ENCODE measurements around the gene CFAP61. TPM values are rescaled to one million over a fixed set of nuclear protein-coding genes. Genes with fewer than 3 reads are reported as not detected.
"Not testable (repeated sequence)": the region's sequence is repeated elsewhere in the genome, so short reads cannot be mapped to it uniquely, and the experiment has no call there.

Gene CFAP61
- total RNA-seq, 1 donor from 2014 or later: not detected

DNA sequence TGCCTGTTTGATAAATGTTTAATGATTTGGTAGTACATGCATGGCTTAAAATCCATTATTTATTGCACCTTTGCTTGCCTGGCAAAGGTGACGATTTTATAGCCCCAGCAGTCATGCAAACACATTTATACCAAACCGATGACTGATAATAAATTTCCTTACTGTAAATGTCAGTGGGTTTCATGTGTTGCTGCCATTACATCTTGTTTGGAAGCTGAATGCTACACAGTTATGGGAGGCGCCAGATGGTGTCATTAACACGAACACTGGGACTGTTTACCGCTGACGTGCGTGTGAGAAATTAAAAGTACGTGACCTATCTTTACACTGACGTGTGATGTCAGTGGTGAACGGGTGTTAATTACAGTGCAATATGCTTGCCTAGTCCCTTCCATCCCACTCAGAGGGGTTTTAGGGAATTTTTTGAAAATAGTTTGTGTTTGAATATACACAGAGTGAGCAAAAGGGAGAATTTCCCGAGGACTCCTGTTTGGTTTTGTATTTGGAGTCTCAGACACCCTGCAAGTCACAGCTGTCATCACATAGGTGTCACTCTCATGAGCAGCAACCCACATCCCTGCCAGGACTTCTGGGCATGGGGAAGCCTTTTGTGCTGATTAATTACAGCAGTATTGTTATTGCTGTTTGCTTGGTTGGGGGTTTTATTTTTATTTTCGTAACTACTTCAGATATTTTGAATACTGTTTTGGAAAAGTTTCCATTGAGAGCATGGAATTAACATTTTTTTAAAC lies 163.8 kb downstream of the CFAP61 start:
- Histone ChIP-seq H3K4me2 (ENCODE audit: low read length) (no peak overlapping the region), H3K9me3 (ENCODE audit: insufficient read depth, low read depth, low read length) (no peaks in the 10 kb centered on the region), H3K9ac (ENCODE audit: low read length) (no peak overlapping the region), H3K27ac (ENCODE audit: low read depth, low read length) (no peak overlapping the region), H3K27me3 (ENCODE audit: insufficient read depth, low read length) (no peaks in the 10 kb centered on the region), H3K36me3 (ENCODE audit: insufficient read depth, low read length) (no peaks in the 10 kb centered on the region), H2AFZ (ENCODE audit: low read depth, low read length) (no peak overlapping the region), H3K4me1 (ENCODE audit: insufficient read depth, low read length) (no peaks in the 10 kb centered on the region), H4K20me1 (ENCODE audit: insufficient read depth, low read length) (no peaks in the 10 kb centered on the region), H3K4me3 (ENCODE audit: insufficient read depth, low read depth, low read length) (no peak overlapping the region), H3K79me2 (ENCODE audit: insufficient read depth, low read length) (no peaks in the 10 kb centered on the region)
- H3K4me3 Mint-ChIP-seq (ENCODE audit: unreplicated experiment): no peak overlapping the region
- DNase-seq (ENCODE audit: low read depth): no peak
- peaks cover 7% of the 10 kb centered on the region for H3K9me3 Mint-ChIP-seq (ENCODE audit: unreplicated experiment)
- no peak for FAIRE-seq
- H3K27ac Mint-ChIP-seq (ENCODE audit: unreplicated experiment): no peak overlapping the region
- no peaks in the 10 kb centered on the region for H3K4me1 Mint-ChIP-seq (ENCODE audit: low read depth, unreplicated experiment)
- no peak for TF ChIP-seq CTCF (IDR thresholded peaks at IDR 0.05; ENCODE audit: insufficient read depth, low read depth, low read length)
- TF ChIP-seq EZH2 (IDR thresholded peaks at IDR 0.05; ENCODE audit: insufficient read depth, low read length): no peak
- H3K27me3 Mint-ChIP-seq (ENCODE audit: low read depth, unreplicated experiment): no peaks in the 10 kb centered on the region
- H3K36me3 Mint-ChIP-seq (ENCODE audit: low read depth, unreplicated experiment): no peaks in the 10 kb centered on the region

- H3K4me1 Mint-ChIP-seq (ENCODE audit: low read depth, unreplicated experiment): no peaks in the 10 kb centered on the region
- no peak overlapping the region for H3K27ac Mint-ChIP-seq (ENCODE audit: unreplicated experiment)
- H3K9me3 Mint-ChIP-seq (ENCODE audit: unreplicated experiment): peaks cover 7% of the 10 kb centered on the region
- no peaks in the 10 kb centered on the region for H3K79me2 ChIP-seq (ENCODE audit: insufficient read depth, low read length)
- no peak for DNase-seq (ENCODE audit: low read depth)
- H3K4me1 ChIP-seq (ENCODE audit: insufficient read depth, low read length): no peaks in the 10 kb centered on the region
- H3K36me3 ChIP-seq (ENCODE audit: insufficient read depth, low read length): no peaks in the 10 kb centered on the region
- no peak overlapping the region for H3K27ac ChIP-seq (ENCODE audit: low read depth, low read length)
- H3K4me3 Mint-ChIP-seq (ENCODE audit: unreplicated experiment): no peak overlapping the region
- no peaks in the 10 kb centered on the region for H3K27me3 ChIP-seq (ENCODE audit: insufficient read depth, low read length)
- H3K9ac ChIP-seq (ENCODE audit: low read length): no peak overlapping the region
- no peaks in the 10 kb centered on the region for H3K36me3 Mint-ChIP-seq (ENCODE audit: low read depth, unreplicated experiment)
- no peak overlapping the region for H3K4me2 ChIP-seq (ENCODE audit: low read length)
- H2AFZ ChIP-seq (ENCODE audit: low read depth, low read length): no peak overlapping the region
- TF ChIP-seq CTCF (IDR thresholded peaks at IDR 0.05; ENCODE audit: insufficient read depth, low read depth, low read length): no peak
- no peak for TF ChIP-seq EZH2 (IDR thresholded peaks at IDR 0.05; ENCODE audit: insufficient read depth, low read length)
- no peaks in the 10 kb centered on the region for H3K9me3 ChIP-seq (ENCODE audit: insufficient read depth, low read depth, low read length)
- H3K27me3 Mint-ChIP-seq (ENCODE audit: low read depth, unreplicated experiment): no peaks in the 10 kb centered on the region
- FAIRE-seq: no peak
- no peaks in the 10 kb centered on the region for H4K20me1 ChIP-seq (ENCODE audit: insufficient read depth, low read length)
- no peak overlapping the region for H3K4me3 ChIP-seq (ENCODE audit: insufficient read depth, low read depth, low read length)
These were observed 164.6 kb downstream of the CFAP61 start for GRCh38 chr20:20216941-20217340.

GRCh38 chr20:20217621-20218020 lies 165.3 kb downstream of the CFAP61 start:
- H3K27me3 Mint-ChIP-seq (ENCODE audit: low read depth, unreplicated experiment): no peaks in the 10 kb centered on the region
- H3K4me1 ChIP-seq (ENCODE audit: insufficient read depth, low read length): no peaks in the 10 kb centered on the region
- H4K20me1 ChIP-seq (ENCODE audit: insufficient read depth, low read length): no peaks in the 10 kb centered on the region
- H3K4me3 Mint-ChIP-seq (ENCODE audit: unreplicated experiment): no peak overlapping the region
- FAIRE-seq: no peak
- no peak overlapping the region for H3K4me3 ChIP-seq (ENCODE audit: insufficient read depth, low read depth, low read length)
- no peak overlapping the region for H3K27ac Mint-ChIP-seq (ENCODE audit: unreplicated experiment)
- H3K4me1 Mint-ChIP-seq (ENCODE audit: low read depth, unreplicated experiment): peaks cover 1% of the 10 kb centered on the region
- no peaks in the 10 kb centered on the region for H3K9me3 ChIP-seq (ENCODE audit: insufficient read depth, low read depth, low read length)
- H3K36me3 Mint-ChIP-seq (ENCODE audit: low read depth, unreplicated experiment): no peaks in the 10 kb centered on the region
- H2AFZ ChIP-seq (ENCODE audit: low read depth, low read length): no peak overlapping the region
- H3K27ac ChIP-seq (ENCODE audit: low read depth, low read length): no peak overlapping the region
- no peaks in the 10 kb centered on the region for H3K36me3 ChIP-seq (ENCODE audit: insufficient read depth, low read length)
- H3K9me3 Mint-ChIP-seq (ENCODE audit: unreplicated experiment): peaks cover 7% of the 10 kb centered on the region
- no peak overlapping the region for H3K9ac ChIP-seq (ENCODE audit: low read length)
- no peak for TF ChIP-seq CTCF (IDR thresholded peaks at IDR 0.05; ENCODE audit: insufficient read depth, low read depth, low read length)
- no peak for TF ChIP-seq EZH2 (IDR thresholded peaks at IDR 0.05; ENCODE audit: insufficient read depth, low read length)
- no peak overlapping the region for H3K4me2 ChIP-seq (ENCODE audit: low read length)
- H3K79me2 ChIP-seq (ENCODE audit: insufficient read depth, low read length): no peaks in the 10 kb centered on the region
- DNase-seq (ENCODE audit: low read depth): no peak
- no peaks in the 10 kb centered on the region for H3K27me3 ChIP-seq (ENCODE audit: insufficient read depth, low read length)

DNA sequence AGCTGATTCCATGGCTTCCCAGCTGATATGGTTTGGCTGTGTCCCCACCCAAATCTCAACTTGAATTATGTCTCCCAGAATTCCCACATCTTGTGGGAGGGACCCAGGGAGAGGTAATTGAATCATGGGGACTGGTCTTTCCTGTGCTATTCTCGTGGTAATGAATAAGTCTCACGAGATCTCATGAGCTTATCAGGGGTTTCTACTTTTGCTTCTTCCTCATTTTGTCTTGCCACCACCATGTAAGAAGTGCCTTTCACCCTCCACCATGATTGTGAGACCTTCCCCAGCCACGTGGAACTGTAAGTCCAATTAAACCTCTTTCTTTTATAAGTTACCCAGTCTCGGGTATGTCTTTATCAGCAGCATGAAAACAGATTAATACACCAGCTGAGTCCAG lies 165.8 kb downstream of the CFAP61 start:
- H3K9me3 Mint-ChIP-seq (ENCODE audit: unreplicated experiment); H2AFZ ChIP-seq (ENCODE audit: low read depth, low read length); H3K9me3 ChIP-seq (ENCODE audit: insufficient read depth, low read depth, low read length); H3K27ac Mint-ChIP-seq (ENCODE audit: unreplicated experiment); H3K36me3 ChIP-seq (ENCODE audit: insufficient read depth, low read length); H3K27ac ChIP-seq (ENCODE audit: low read depth, low read length); FAIRE-seq; H3K4me3 ChIP-seq (ENCODE audit: insufficient read depth, low read depth, low read length); H3K9ac ChIP-seq (ENCODE audit: low read length); H3K4me1 ChIP-seq (ENCODE audit: insufficient read depth, low read length); DNase-seq (ENCODE audit: low read depth); H3K4me3 Mint-ChIP-seq (ENCODE audit: unreplicated experiment); H4K20me1 ChIP-seq (ENCODE audit: insufficient read depth, low read length); H3K79me2 ChIP-seq (ENCODE audit: insufficient read depth, low read length); H3K27me3 ChIP-seq (ENCODE audit: insufficient read depth, low read length); H3K4me1 Mint-ChIP-seq (ENCODE audit: low read depth, unreplicated experiment); H3K27me3 Mint-ChIP-seq (ENCODE audit: low read depth, unreplicated experiment); H3K36me3 Mint-ChIP-seq (ENCODE audit: low read depth, unreplicated experiment); H3K4me2 ChIP-seq (ENCODE audit: low read length): not testable (repeated sequence)

Data from astrocyte (in vitro differentiated cells and primary cell).